Fibroblast of villous mesenchyme (primary cell): ENCODE data around the gene BOK. TPM values are rescaled to one million over a fixed set of nuclear protein-coding genes. Genes with fewer than 3 reads are reported as not detected.

Experiments used
- DNase-seq: peaks from one replicate; pipeline ENCODE4 v3.0.0-alpha.2; 2010; ENCODE audit warnings: low read depth
- H3K4me3 ChIP-seq: 2 replicates; pipeline ENCODE4 v1.5.1; 2011; ENCODE audit warnings: low read depth, mild to moderate bottlenecking, low read length
- CTCF ChIP-seq: IDR thresholded peaks from 2 replicates; pipeline ENCODE4 v1.5.1; 2012; ENCODE audit warnings: low read depth, mild to moderate bottlenecking, low read length; ENCODE audit not compliant: insufficient read depth
- total RNA-seq: library from RNA; depleted of rRNA; stranded (reverse); fragments of >200 nt; gene quantifications from 2 replicates; pipeline ENCODE4 v1.2.3, GENCODE V29; 2012

BOK gene
- total RNA-seq, 1 donor, result 54.0 TPM

GRCh38 chr2:241545523-241546473 lies 12.7 kb upstream of the BOK start:
- no peak for DNase-seq
- no peak overlapping the region for H3K4me3 ChIP-seq
- no peak for TF ChIP-seq CTCF

DNA sequence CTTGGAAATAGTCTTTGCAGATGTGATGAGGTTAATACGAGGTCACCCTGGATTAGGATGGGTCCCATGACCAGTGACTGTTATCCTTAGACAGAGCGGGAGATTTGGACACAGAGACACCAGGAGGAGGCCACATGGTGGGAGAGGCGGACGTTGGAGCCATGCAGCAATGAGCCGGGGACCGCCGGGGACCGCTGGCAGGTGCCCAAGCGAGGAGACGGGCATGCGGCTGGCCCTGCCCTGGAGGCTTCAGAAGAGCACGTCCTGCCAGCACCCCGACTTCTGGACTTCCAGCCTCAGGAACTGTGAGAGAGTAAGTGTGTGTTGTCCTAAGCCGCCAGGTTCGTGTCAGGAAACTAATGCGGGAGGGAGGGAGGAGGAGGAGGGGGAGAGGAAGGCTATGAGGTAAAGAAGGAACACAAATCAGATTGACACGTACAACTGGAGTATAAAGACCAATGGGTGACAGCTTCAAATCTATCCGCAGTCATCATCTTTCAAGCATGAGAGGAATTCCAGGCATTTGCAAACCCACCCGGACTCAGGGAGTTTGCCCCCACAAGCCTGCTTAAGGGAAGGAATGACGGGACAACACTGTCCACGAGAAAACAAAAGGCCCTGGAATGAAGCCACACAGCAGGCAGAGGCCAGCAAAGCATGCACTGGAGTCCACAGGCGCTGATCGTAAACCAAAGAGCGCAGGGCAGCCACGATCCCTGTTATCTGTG lies 11.6 kb upstream of the BOK start:
- no peak overlapping the region for H3K4me3 ChIP-seq

DNA sequence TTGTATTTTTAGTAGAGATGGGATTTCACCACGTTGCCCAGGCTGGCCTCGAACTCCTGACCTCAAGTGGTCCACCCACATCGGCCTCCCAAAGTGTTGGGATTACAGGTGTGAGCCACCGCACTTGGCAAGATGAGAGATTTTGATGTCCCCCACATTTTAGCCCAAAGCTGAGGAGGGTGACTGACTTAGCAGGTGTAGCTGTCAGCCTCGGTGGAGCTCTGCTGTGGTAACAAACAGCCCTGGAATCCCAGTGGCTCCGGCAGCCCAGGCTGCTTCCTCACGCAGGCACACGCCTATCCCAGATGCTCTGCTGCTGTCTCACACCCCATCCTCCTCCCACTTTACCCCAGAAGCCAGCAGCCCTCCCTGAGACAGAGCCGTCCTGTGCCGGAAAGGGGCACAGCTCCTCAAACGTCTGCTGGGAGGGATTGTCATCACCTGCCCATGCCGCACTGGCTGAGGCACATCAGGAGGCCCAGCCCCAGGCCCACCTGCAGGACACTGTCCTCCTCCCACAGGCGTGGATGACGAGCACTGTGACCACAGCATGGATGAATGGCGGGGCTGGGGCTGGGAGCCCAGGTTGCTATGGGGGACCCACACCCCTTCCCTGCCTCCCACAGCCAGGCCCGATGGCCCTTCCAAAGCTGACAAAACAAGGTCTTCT lies 10.6 kb upstream of the BOK start:
- DNase-seq, result no peak
- no peak for TF ChIP-seq CTCF
- no peak overlapping the region for H3K4me3 ChIP-seq

More for the DNA sequence above, 11.6 kb upstream of the BOK start:
- no peak for TF ChIP-seq CTCF
- DNase-seq, result peak; percentile 79

DNA sequence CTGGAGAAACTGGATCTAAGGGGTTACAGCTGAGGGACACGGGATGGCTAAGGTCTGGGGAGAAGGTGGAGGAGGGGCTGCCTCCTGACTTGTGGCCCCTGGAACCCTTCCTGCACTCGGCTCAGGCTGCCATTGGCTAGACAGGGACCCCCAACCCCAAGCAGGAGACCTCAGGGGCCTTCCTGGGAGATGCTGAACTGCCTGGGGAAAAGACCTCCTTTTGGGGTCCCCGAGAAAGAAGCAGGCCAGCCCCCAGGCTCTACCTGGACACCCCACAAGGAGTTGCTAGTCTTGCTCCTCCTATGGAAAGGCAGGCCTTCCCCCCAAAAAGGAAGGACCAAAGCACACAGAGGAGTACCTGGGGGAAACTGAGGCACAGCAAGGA lies 10.1 kb upstream of the BOK start:
- no peak for DNase-seq
- no peak overlapping the region for H3K4me3 ChIP-seq
- TF ChIP-seq CTCF, result no peak

DNA sequence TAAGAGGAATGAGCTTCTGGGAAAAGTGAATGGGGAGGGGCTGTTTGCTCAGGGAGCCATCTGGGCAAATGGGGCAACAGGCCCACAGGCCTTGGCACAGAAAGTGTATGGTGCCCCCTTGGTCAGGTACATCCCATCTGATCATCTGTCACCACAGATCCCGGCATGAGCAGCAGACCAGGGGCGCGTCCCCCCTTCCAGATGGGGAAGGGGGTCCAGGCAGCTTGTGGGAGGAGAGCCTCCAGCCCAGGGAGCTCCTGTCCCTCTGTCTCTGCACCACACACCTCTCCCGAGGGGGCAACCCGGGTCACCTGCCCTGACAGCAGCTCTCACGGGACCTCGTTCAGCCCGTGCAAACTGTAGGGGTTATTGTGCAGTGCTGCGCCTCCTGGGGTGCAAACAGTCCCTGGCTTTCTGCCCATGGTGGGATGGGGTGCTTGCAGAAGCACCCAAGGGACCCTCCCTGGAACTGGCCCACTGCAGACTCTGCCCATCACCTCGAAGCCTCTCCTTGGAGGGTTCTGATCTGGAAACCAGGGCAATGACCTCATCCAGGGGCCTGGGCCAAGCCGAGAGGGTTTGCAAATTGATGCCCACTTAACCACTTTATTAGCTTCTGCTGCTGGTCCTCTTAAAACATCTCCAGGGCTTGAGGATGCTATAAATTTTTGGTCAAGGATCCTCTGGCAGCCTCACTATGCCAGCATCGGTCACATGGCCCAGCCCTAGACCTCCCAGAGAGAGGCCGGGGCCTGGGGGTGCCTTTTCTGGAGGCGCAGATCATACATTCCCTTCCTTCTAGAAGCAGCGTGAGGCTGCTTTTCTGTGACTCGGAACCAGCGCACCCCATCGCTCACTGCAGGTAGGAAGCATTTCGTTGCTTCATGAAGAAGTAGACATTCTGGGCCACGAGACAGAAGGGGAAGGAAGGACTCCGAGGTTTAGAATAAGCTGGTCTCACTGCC lies 7.6 kb upstream of the BOK start:
- no peak for TF ChIP-seq CTCF
- no peak for DNase-seq
- H3K4me3 ChIP-seq, result no peak overlapping the region

GRCh38 chr2:241551599-241551997 lies 6.9 kb upstream of the BOK start:
- TF ChIP-seq CTCF, result no peak
- DNase-seq, result no peak
- H3K4me3 ChIP-seq, result no peak overlapping the region
